ENCODE results near the gene NFIA.

DNA sequence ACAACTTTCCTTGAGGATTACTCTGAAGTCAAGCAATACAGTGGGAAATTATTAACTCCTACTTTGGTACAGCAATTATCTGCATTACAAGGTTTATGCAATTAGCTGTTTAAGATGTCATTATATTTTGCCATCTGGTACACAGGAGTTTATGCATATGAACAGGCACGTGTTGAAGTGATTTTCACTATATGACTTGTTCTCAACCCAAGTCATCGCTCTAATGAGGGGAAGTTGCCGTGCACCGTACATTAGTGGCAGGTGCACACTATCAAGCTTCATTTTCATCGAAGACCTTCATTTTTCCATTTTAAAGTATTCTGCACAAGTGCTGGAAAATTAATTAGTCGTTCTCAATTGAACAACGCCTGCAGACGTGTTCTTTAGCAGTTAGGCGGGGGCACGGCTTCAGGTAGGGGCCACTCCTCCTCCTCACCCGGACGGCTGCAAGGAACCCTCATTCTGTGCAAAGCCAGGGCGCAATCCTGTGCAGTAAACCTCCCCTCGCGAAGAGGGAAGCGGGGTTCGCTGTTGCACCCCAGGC lies 39.8 kb upstream of the NFIA start:
- TF ChIP-seq PRDM10 (IDR thresholded peaks at IDR 0.05; ENCODE audit: partially characterized antibody) = no peak
- TF ChIP-seq ETV6 (IDR thresholded peaks at IDR 0.05; ENCODE audit: borderline replicate concordance in 1 of 2, low read depth in 2 of 2, low read length in 1 of 2) = no peak
- TF ChIP-seq ETV6 (CRISPR knock-in tag; IDR thresholded peaks at IDR 0.05; ENCODE audit: borderline replicate concordance) = no peak
